NCI-H146 (cell line): ENCODE results near the gene SPATA17.
"Not testable (repeated sequence)": the region's sequence is repeated elsewhere in the genome, so short reads cannot be mapped to it uniquely, and the experiment has no call there.

Source experiments
- DNase-seq: peaks from one replicate; lab custom pipeline; 2025; lab: John Stamatoyannopoulos, UW

The SPATA17 gene

DNA sequence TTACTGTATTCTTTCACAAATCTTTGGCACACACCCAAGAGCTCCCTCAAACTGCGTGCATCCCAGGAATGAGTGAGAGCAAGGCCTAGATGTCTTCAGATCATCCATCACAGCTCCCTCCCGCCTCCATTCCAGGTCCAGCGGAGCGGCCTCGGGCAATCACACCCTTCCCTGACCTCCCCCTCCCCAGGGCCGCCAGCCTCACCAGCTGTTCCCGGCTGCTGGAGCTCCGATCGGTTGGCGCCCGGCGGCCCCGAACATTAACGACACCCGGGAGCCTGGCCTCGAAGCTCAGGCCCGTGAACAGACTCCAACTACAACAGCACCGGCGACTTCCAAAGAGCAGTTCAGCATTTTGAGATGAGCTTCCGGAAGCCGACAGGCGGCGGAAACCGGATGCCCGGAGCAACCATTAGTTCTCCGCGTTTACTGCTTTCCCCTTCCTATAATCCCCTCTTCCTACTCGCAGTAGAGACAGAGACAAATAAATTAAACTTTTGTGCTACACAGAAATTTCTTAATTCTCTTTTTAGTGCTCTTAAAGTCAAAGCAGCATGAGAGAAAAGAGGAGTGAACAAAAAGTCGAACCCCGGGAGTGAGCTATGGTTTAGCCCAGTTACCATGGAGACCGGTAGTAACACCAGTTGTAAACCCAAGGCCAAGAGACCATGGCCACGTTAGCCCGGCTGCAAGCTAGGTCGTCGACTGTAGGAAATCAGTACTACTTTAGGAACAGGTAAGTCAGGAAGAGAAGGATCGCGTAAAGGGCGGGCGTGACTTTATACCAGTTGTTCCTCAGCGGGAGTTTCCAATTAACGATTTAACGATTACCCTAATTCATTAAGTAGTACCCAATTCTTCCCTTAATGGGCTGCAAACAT is at the start of gene SPATA17, which contains the start of gene GPATCH2:
SPATA17 (plus strand) TSS at position 634 of the 881 bp plus-strand sequence; CDS start at position 669, 35 bp downstream.
GPATCH2 (minus strand) TSS at position 380 of the 881 bp plus-strand sequence; CDS start at position 261, 119 bp downstream.
- DNase-seq, result peak; percentile 91

DNA sequence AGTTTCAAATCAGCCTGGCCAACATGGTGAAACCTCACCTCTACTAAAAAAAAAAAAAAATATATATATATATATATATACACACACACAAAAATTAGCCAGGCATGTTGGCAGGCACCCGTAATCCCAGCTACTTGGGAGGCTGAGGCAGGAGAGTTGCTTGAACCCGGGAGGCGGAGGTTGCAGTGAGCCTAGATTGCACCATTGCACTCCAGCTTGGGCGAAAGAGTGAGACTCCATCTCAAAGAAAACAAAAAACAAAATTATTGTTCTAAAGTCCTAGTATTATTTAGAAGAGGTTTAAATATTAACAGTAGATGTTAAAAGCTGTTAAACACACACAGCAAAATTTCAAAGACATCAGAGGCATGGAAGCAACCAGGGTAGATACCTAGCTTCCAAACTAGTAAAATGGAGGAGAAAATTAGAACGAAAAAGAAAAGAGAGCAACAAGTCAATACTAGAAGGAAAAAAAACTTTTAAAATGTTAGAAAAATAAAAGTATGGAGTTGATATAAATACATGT is 46.8 kb upstream of the SPATA17 start:
- not testable (repeated sequence) for DNase-seq

- DNase-seq, result no peak
These were observed 45.6 kb upstream of the SPATA17 start for GRCh38 chr1:217585577-217585976.

- no peak for DNase-seq
These were observed 44.6 kb upstream of the SPATA17 start for GRCh38 chr1:217586586-217586985.

GRCh38 chr1:217590598-217590997 is 40.5 kb upstream of the SPATA17 start:
- DNase-seq, result no peak

DNA sequence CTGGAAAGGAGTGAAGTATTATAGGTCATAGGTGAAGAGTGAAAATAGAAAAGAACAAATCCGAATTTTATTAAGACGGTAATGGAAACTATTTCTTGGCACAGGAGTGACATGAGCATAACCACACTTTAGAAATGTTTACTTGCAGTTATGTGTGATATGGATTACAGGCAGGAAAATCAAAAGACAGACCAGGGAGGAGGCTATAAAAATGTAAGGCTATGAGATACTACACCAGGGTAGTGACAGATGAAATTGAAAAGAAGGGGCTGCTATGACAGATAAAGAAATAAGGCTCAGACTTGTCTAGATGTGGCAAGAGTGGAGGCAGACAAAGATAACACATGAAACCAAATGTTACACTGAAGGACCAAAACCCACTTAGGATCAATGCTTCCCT is 32.0 kb upstream of the SPATA17 start:
- no peak for DNase-seq

GRCh38 chr1:217602380-217602779 is 28.8 kb upstream of the SPATA17 start:
- no peak for DNase-seq

DNA sequence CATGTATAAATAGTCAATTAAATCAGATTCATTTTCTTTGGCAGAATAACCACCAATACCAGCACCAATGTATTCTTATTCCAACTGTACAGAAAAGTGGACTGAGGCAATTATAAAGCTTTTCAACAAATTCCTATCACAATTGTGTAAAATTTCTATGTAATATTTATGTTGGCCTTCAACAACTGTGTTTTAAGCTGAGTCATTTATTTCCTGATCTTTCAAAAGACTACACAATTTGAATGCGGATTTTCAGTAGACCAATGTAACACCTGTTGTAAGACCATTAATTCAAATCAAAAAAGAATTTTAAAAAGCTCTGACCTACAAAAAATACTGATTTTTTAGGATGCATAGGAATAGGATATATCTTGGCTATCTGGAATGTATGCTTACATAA is 25.8 kb upstream of the SPATA17 start:
- DNase-seq, result no peak

DNA sequence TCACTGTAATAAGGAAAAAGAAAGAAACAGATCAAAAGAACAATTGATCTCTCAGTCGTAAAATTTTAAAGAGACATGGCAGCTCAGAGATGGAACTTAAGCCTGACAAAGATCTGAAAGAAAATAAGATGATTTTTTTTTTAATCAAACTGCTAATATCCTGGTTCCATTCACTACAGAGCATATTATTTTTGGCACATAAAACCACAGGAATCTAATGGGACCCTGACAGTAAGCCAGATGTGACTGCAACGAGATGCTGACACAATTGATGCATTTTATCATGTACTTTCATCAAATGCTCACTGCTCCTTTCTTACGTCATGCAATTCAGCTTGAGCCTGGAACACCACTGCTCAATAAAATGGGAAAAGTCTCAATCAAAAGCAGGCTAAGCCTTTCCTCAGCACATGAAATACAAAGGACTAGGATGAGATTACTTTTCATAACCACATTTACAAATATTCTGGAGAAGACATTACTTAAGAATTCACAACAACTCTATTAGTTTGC is 16.9 kb upstream of the SPATA17 start:
- no peak for DNase-seq

- DNase-seq, result peak; percentile 85
These were observed 14.0 kb upstream of the SPATA17 start for GRCh38 chr1:217617126-217617525.

DNA sequence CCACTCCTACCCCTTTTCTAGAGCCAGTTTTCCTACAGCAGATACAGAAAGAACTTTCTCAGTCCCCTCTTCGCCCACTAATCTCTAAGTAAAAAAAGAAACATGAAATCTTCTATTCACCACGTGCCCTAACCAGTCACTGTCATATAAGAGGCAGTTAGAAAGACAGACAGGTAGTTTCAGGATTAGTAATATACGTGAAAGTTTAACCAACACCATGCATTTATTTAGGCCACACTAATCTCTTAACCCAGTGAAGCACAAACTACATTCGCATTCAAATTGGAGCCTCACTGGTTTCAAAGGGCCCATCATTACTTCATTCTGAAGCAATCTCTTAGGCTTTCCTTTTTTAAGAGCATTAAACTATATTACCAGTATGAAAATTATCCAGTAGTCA is 10.3 kb upstream of the SPATA17 start:
- DNase-seq, result no peak

- DNase-seq, result no peak
These were observed 9.1 kb upstream of the SPATA17 start for GRCh38 chr1:217622042-217622441.

DNA sequence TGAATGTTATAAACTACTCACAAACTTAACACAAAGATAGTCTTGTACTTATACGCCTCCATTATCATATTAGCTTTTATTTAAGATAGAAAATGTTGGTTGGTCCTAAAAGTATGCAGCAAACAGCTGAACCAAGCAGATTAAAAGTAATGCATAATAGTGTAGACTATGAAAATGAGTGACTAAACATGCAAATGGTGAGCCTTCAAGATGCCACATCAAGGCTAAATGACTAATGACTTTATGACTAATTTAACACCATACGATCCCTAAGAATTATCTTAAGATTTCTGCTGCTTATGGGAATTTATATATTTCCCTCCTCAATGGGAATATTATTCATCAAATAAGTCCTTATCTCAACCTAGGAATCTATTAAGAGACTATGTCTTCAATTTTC is 4.8 kb upstream of the SPATA17 start:
- no peak for DNase-seq

GRCh38 chr1:217627431-217627830 is 3.7 kb upstream of the SPATA17 start:
- DNase-seq, result no peak

DNA sequence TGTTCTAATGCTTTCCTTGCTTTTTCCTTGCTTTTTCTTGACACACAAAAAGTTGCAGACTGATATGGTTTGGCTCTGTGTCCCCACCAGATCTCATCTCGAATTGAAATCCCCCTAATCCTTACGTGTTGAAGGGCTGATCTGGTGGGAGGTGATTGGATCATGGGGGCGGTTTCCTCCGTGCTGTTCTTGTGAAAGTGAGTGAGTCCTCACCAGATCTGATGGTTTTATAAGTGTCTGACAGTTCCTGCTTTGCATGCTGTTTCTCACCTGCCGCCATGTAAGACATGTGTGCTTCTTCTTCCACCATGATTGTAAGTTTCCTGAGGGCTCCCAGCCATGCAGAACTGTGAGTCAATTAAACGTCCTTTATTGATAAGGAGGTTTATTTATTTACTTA is 11.3 kb downstream of the SPATA17 start:
- DNase-seq, result no peak

- DNase-seq, result no peak
These were observed 16.6 kb downstream of the SPATA17 start for GRCh38 chr1:217647791-217648190.

DNA sequence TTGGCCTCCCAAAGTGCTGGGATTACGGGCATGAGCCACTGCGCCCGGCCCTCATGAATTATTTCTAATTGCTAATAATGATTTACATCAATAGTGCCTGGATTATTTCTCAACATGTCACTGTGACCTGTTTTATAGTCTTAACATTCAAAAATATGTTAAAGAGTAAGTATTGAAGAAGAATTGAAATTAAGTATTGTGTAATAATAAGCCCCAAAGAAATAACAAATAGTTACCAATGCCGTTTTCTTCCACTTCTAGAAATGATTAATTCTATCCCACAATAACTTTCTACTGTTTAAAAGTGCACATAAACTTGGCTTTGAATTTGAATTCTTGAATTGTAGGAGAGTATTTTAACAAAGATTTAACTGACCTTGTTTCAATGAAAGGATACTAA is 19.5 kb downstream of the SPATA17 start:
- no peak for DNase-seq

DNA sequence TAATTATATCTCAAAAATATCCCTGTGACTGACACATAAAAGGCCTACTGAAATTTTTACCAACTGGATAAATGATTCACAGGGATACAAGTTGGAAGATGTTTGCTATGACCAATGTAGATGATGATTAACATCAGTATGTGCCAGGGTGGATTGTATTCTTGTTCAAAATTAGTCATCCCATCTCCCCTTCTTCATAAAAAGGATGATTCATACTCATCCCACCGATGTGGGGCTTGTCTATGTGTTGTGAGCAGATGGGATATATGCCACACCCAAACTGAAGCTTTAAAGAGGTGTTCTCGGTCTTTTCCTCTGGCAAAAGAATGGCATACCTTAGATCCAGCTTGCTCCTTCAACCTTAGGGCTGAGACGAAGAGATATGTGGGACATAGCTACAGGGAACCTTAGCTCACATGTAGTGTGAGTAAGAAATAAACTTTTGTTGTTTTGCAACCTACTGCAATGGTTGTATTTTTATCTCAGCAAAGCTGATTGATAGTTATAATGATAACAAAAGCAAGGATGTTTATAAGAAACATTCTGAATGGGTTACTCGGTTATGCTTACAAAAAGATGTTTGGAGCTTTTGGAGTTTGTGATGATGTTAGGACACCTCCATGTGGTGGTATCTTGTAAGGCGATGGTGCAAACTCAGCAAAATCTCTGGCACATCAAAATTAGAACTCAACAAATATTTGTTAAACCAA is 29.4 kb downstream of the SPATA17 start:
- DNase-seq, result peak; percentile 14

DNA sequence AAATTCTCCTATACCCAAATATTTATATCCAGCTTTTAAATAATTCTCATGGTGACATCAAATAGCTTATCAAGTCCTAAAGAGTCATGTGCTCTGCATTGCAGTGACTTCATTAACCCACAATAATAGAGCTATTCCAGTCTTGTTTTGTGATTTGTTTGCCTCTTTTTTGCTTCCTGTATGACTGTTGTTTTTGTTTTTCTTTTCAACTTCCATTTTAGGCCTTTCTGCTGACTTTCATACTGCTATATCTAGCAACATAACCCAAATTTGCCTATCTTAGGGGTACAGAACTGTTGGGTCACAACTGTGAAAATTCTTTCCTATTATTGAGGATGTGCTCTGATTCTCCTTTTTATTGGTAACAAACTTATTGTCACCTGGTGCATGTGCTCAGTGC is 30.3 kb downstream of the SPATA17 start:
- no peak for DNase-seq

GRCh38 chr1:217668351-217668940 is 37.3 kb downstream of the SPATA17 start:
- no peak for DNase-seq

DNA sequence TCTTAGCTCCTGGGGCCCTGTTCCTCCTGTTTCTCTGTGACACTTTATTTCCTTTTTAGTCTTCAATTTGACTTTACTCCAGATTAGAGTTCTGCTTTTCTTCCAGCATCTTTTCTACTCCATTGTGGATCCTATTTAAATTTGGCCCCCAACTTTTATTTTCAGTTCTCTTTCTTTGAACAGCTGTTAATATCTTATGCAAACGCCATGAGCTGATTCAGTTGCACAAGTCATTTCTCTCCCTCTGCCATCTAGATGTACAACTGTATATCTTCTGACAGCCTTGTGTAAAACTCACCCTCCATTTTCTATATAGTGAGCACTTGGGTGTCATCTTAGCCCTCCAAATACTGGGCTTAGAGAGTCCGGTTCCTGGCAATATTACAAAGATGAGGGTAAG is 42.2 kb downstream of the SPATA17 start:
- no peak for DNase-seq

DNA sequence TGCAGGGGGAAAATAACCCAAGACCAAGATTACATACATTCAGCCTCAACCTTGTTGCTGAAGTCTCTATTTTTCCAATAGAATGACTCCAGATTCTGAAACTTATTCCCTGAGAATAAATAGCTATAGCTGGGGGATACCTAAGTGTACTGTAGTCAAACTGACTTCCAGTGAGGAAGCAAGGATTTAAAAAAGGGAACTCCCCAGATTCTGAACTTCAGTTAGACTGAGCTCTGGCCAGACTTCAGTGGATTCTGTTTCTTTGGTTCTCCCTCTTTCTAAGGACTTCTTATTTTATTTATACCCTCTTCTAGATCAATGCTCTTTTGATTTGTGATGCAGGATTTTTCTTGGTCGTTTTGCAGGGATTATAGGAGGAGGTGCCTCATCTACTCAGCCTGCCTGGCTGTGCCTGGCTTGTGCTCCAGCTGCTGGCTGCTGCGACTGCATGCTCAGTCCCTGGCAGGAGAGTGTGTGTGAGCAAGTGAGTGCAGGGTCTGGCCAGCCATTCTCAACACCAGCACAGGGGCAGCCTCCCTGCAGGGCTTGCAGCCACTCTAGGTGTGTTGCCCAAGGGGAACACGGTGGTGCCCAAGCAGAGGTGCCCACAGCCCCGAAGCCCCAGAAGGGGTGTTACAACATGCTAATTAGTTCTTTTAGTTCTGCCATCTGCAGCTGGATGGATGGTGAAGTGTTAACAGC is 43.0 kb downstream of the SPATA17 start:
- no peak for DNase-seq
